IMR-90 (cell line): ENCODE results near the gene CRYBA2. TPM values are rescaled to one million over a fixed set of nuclear protein-coding genes. Genes with fewer than 3 reads are reported as not detected.

Experiments
- ATAC-seq: fragments of 200-7000 bp; cut with Tn5 transposase; 2 replicates; pipeline ENCODE4 v1.9.1; 2020; ENCODE audit warnings: low read depth, mild to moderate bottlenecking, moderate library complexity
- BruUV-seq: library from RNA; stranded (reverse); fragments of 400-500 nt; replicated peaks from 2 replicates; lab custom pipeline; 2021; lab: Mats Ljungman, UMichigan
- CTCF ChIA-PET: fragments of 300-600 bp; formaldehyde crosslinking; extraction: SDS; loops from one replicate; lab custom pipeline; 2021; ENCODE audit warnings: antibody characterized with exemption; lab: Yijun Ruan, JAX
- POLR2A ChIA-PET: fragments of 300-600 bp; sonication (Branson Sonifier 250); formaldehyde crosslinking; loops from one replicate; lab custom pipeline; 2022; ENCODE audit warnings: antibody characterized with exemption; ENCODE audit not compliant: unreplicated experiment; lab: Charles Lee
- DNase-seq: peaks from one replicate; pipeline ENCODE4 v3.0.0; 2013
- H2AFZ ChIP-seq: replicated peaks from 2 replicates; pipeline ENCODE3; 2013; ENCODE audit warnings: low read length, mild to moderate bottlenecking; ENCODE audit not compliant: poor library complexity
- H2AK5ac ChIP-seq: 2 replicates; pipeline ENCODE4 v1.6.1; 2013; ENCODE audit warnings: low read depth, low read length, inconsistent platforms
- H2AK9ac ChIP-seq: replicated peaks from 2 replicates; pipeline ENCODE3; 2013; ENCODE audit warnings: mild to moderate bottlenecking, low read depth, low read length, moderate library complexity; ENCODE audit not compliant: poor library complexity
- H2BK120ac ChIP-seq: 2 replicates; pipeline ENCODE4 v1.6.1; 2013; ENCODE audit warnings: low read depth, low read length, inconsistent platforms
- H2BK15ac ChIP-seq: 3 replicates; pipeline ENCODE4 v1.6.1; 2013; ENCODE audit warnings: low read depth, low read length, inconsistent platforms
- H2BK20ac ChIP-seq: 2 replicates; pipeline ENCODE4 v1.6.1; 2013; ENCODE audit warnings: low read depth, mild to moderate bottlenecking, inconsistent platforms, low read length, moderate library complexity
- H2BK5ac ChIP-seq: 2 replicates; pipeline ENCODE4 v1.6.1; 2013; ENCODE audit warnings: mild to moderate bottlenecking, low read depth, low read length, inconsistent platforms; ENCODE audit not compliant: poor library complexity, severe bottlenecking
- H3K14ac ChIP-seq: replicated peaks from 2 replicates; pipeline ENCODE4 v1.6.1; 2013; ENCODE audit warnings: low read depth, low read length, inconsistent platforms
- H3K18ac ChIP-seq: 2 replicates; pipeline ENCODE4 v1.6.1; 2013; ENCODE audit warnings: low read depth, low read length, control low read depth
- H3K23ac ChIP-seq: 2 replicates; pipeline ENCODE4 v1.6.1; 2013; ENCODE audit warnings: low read depth, low read length, inconsistent platforms
- H3K27ac ChIP-seq: 2 replicates; pipeline ENCODE4 v1.5.1; 2013; ENCODE audit warnings: mild to moderate bottlenecking, control low read depth, low read length; ENCODE audit not compliant: insufficient read depth
- H3K27me3 ChIP-seq: 2 replicates; pipeline ENCODE4 v1.6.1; 2013; ENCODE audit warnings: low read length; ENCODE audit not compliant: control insufficient read depth, insufficient read depth
- H3K36me3 ChIP-seq: 2 replicates; pipeline ENCODE4 v1.6.1; 2013; ENCODE audit warnings: low read length, mixed read lengths; ENCODE audit not compliant: control insufficient read depth, insufficient read depth
- H3K4ac ChIP-seq: 2 replicates; pipeline ENCODE4 v1.6.1; 2013; ENCODE audit warnings: low read depth, low read length, inconsistent platforms
- H3K4me1 ChIP-seq: 2 replicates; pipeline ENCODE4 v1.6.1; 2013; ENCODE audit warnings: low read length, mixed read lengths; ENCODE audit not compliant: control insufficient read depth, insufficient read depth
- H3K4me2 ChIP-seq: 2 replicates; pipeline ENCODE4 v1.6.1; 2013; ENCODE audit warnings: low read depth, mild to moderate bottlenecking, control low read depth, low read length, moderate library complexity
- H3K4me3 ChIP-seq: 2 replicates; pipeline ENCODE4 v1.5.1; 2013; ENCODE audit warnings: low read depth, mild to moderate bottlenecking, control low read depth, low read length, moderate library complexity; ENCODE audit not compliant: insufficient read depth
- H3K56ac ChIP-seq: 2 replicates; pipeline ENCODE4 v1.6.1; 2013; ENCODE audit warnings: low read length, inconsistent platforms; ENCODE audit not compliant: insufficient read depth; ENCODE audit errors: extremely low read depth
- H3K79me1 ChIP-seq, 2 experiments: 2 replicates each; pipeline ENCODE4 v1.6.1; 2013; ENCODE audit warnings: low read length in 2 of 2, inconsistent platforms in 1 of 2, low read depth in 1 of 2
- H3K9ac ChIP-seq: 2 replicates; pipeline ENCODE4 v1.6.1; 2013; ENCODE audit warnings: low read depth, low read length, control low read depth
- H3K9me1 ChIP-seq: 2 replicates; pipeline ENCODE4 v1.6.1; 2013; ENCODE audit warnings: low read length, inconsistent platforms; ENCODE audit not compliant: insufficient read depth
- H3K9me3 ChIP-seq: 2 replicates; pipeline ENCODE4 v1.6.1; 2013; ENCODE audit warnings: low read length; ENCODE audit not compliant: control insufficient read depth, insufficient read depth
- H4K20me1 ChIP-seq: 2 replicates; pipeline ENCODE4 v1.6.1; 2013; ENCODE audit warnings: low read length, inconsistent platforms; ENCODE audit not compliant: insufficient read depth
- H4K5ac ChIP-seq: 2 replicates; pipeline ENCODE4 v1.6.1; 2013; ENCODE audit warnings: mild to moderate bottlenecking, low read depth, low read length, control low read depth
- H4K8ac ChIP-seq, 2 experiments: 2 replicates each; pipeline ENCODE4 v1.6.1; 2013; ENCODE audit warnings: low read depth in 2 of 2, low read length in 2 of 2, control low read depth in 1 of 2, inconsistent platforms in 1 of 2
- H4K91ac ChIP-seq: 2 replicates; pipeline ENCODE4 v1.6.1; 2013; ENCODE audit warnings: low read depth, low read length, inconsistent platforms; ENCODE audit not compliant: insufficient read depth
- FOS ChIP-seq: fragments of 150-350 bp; IDR thresholded peaks from 2 replicates; pipeline ENCODE4 v1.6.1; 2016; ENCODE audit warnings: low read depth, low read length
- MAFK ChIP-seq: IDR thresholded peaks from 2 replicates; pipeline ENCODE4 v1.6.1; 2012; ENCODE audit warnings: low read depth, low read length, improper control_type of control experiment
- MAZ ChIP-seq: IDR thresholded peaks from 2 replicates; pipeline ENCODE4 v1.6.1; 2012; ENCODE audit warnings: low read depth, mild to moderate bottlenecking, low read length, improper control_type of control experiment, moderate library complexity, borderline replicate concordance
- RAD21 ChIP-seq: IDR thresholded peaks from 2 replicates; pipeline ENCODE4 v1.6.1; 2012; ENCODE audit warnings: low read length, improper control_type of control experiment
- RCOR1 ChIP-seq: IDR thresholded peaks from 2 replicates; pipeline ENCODE4 v1.6.1; 2012; ENCODE audit warnings: mild to moderate bottlenecking, low read length, improper control_type of control experiment; ENCODE audit not compliant: insufficient replicate concordance
- SMC3 ChIP-seq: fragments of 150-350 bp; IDR thresholded peaks from 2 replicates; pipeline ENCODE4 v1.6.1; 2016; ENCODE audit warnings: low read depth, mild to moderate bottlenecking, antibody characterized with exemption, low read length, moderate library complexity
- WGBS, 2 experiments: methylation state at CpG; one replicate each; pipeline versions ENCODE4 v1.1.5 to v1.1.7; 2013; ENCODE audit warnings: missing lambda C conversion rate in 2 of 2; ENCODE audit not compliant: insufficient read length in 1 of 2; ENCODE audit errors: extremely low coverage in 2 of 2; 5-methylcytosine and 5-hydroxymethylcytosine counted together
- dilution Hi-C: fragments of 300-500 bp; cut with HindIII; formaldehyde crosslinking; loops from one replicate; pipeline ENCODE4 v1.14.3; 2018; ENCODE audit warnings: low sequenced_read_pairs; ENCODE audit not compliant: unreplicated experiment
- in situ Hi-C: fragments of 300-500 bp; cut with MboI; formaldehyde crosslinking; loops from 3 replicates; pipeline ENCODE4 v1.14.3; 2019; ENCODE audit warnings: low sequenced_read_pairs, inconsistent platforms, mixed read lengths
- intact Hi-C: fragments of 100-400 bp; cut with micrococcal nuclease; formaldehyde crosslinking; loops from 2 replicates; pipeline ENCODE4 v1.10.0; 2022
- polyA plus RNA-seq, 3 experiments: library from polyadenylated mRNA; depleted of rRNA; stranded (reverse); fragments of >200 nt; gene quantifications; 2 replicates each; pipeline ENCODE4 v1.2.3, GENCODE V29; 2012; ENCODE audit warnings: low replicate concordance in 1 of 3
- total RNA-seq: library from RNA; depleted of rRNA; stranded (reverse); fragments of >200 nt; gene quantifications from 2 replicates; pipeline ENCODE4 v1.2.3, GENCODE V29; 2012
- TF ChIP-seq, protein P1 (sequence below): conservative IDR thresholded peaks from 2 replicates; pipeline ENCODE4 v1.5.1; 2012; ENCODE audit warnings: mild to moderate bottlenecking, low read depth, low read length, improper control_type of control experiment

CRYBA2 gene
- total and polyA plus RNA-seq, 2 of the 4 experiments (the other 2 are of a cell fraction), result not detected

DNA sequence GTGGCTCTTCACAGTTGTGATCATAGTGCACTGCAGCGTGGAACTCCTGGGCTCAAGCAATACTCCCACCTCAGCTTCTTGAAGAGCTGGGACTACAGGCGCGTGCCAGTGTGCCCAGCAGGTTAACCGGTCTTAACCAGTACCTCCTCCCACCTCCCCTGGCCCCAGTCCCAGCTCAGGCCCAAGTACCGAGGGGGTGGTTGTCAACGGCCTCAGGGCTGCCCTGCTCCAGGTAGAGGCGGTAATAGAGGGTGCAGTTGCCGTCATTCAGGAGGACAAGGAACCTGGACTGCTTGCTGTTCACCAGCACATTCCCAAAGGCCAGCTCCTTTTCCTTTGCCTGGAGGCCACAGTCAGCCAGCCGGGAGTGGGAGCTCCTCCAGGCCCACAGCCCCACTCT lies 28.4 kb upstream of the CRYBA2 start:
- no CpG with 5 or more reads among the region's 9 CpGs for WGBS, 2 experiments
- no peak overlapping the region for H4K91ac ChIP-seq
- no peak overlapping the region for H3K9ac ChIP-seq
- no peak for ATAC-seq
- H3K4me3 ChIP-seq, result no peak overlapping the region
- POLR2A ChIA-PET, result no interaction called here
- no peak overlapping the region for H3K4ac ChIP-seq
- H2AFZ ChIP-seq, result no peak overlapping the region
- no peak overlapping the region for H3K27ac ChIP-seq
- H2BK120ac ChIP-seq, result no peak overlapping the region
- H3K14ac ChIP-seq, result no peak overlapping the region
- H2AK9ac ChIP-seq, result no peak overlapping the region
- no peaks in the 10 kb centered on the region for H3K79me1 ChIP-seq
- H4K5ac ChIP-seq, result no peak overlapping the region
- BruUV-seq, result no TSS peak
- H4K20me1 ChIP-seq, result no peaks in the 10 kb centered on the region
- DNase-seq, result no peak
- dilution Hi-C loops (no loop called here), in situ Hi-C loops (no loop called here), intact Hi-C loops (no loop called here)
- no peak overlapping the region for H3K4me2 ChIP-seq
- H2BK5ac ChIP-seq, result no peak overlapping the region
- TF ChIP-seq RCOR1 (no peak), MAZ (no peak), SMC3 (no peak), RAD21 (no peak), MAFK (no peak), FOS (no peak)
- TF ChIP-seq, protein P1, sequence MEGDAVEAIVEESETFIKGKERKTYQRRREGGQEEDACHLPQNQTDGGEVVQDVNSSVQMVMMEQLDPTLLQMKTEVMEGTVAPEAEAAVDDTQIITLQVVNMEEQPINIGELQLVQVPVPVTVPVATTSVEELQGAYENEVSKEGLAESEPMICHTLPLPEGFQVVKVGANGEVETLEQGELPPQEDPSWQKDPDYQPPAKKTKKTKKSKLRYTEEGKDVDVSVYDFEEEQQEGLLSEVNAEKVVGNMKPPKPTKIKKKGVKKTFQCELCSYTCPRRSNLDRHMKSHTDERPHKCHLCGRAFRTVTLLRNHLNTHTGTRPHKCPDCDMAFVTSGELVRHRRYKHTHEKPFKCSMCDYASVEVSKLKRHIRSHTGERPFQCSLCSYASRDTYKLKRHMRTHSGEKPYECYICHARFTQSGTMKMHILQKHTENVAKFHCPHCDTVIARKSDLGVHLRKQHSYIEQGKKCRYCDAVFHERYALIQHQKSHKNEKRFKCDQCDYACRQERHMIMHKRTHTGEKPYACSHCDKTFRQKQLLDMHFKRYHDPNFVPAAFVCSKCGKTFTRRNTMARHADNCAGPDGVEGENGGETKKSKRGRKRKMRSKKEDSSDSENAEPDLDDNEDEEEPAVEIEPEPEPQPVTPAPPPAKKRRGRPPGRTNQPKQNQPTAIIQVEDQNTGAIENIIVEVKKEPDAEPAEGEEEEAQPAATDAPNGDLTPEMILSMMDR, result no peak
- no peak overlapping the region for H2BK20ac ChIP-seq
- H3K18ac ChIP-seq, result no peak overlapping the region
- H3K27me3 ChIP-seq, result peaks cover 84% of the 10 kb centered on the region
- no peak overlapping the region for H2BK15ac ChIP-seq
- H3K9me1 ChIP-seq, result no peaks in the 10 kb centered on the region
- H3K23ac ChIP-seq, result no peak overlapping the region
- no peak overlapping the region for H3K56ac ChIP-seq
- CTCF ChIA-PET, result no interaction called here
- no peaks in the 10 kb centered on the region for H3K36me3 ChIP-seq
- no peaks in the 10 kb centered on the region for H3K4me1 ChIP-seq
- H2AK5ac ChIP-seq, result no peak overlapping the region
- no peak overlapping the region for H4K8ac ChIP-seq
- H3K9me3 ChIP-seq, result no peaks in the 10 kb centered on the region
